Measurements from ENCODE around the gene ELAC2. TPM values are rescaled to one million over a fixed set of nuclear protein-coding genes. Genes with fewer than 3 reads are reported as not detected.

The ELAC2 gene
- total RNA-seq, 1 experiment from 2014 or later = 38.9 TPM

- no peaks in the 10 kb centered on the region for H3K9me3 ChIP-seq
- no peaks in the 10 kb centered on the region for H3K27me3 ChIP-seq (replicated peaks; ENCODE audit: control insufficient read depth, insufficient read depth, low read length)
- H3K4me3 ChIP-seq (ENCODE audit: low read depth, low read length) = no peak overlapping the region
- no peak for DNase-seq
- CTCF ChIA-PET = no interaction called here
- POLR2A ChIA-PET = no interaction called here
- H3K36me3 Mint-ChIP-seq (ENCODE audit: insufficient read depth, unreplicated experiment) = peaks cover 37% of the 10 kb centered on the region
- no peaks in the 10 kb centered on the region for H3K4me1 ChIP-seq
- no peak overlapping the region for H3K4me3 Mint-ChIP-seq (ENCODE audit: unreplicated experiment)
- H3K36me3 ChIP-seq (ENCODE audit: control insufficient read depth, insufficient read depth, low read length) = no peaks in the 10 kb centered on the region; the same call in 1 of the 2 replicates
- no peak overlapping the region for H3K27ac Mint-ChIP-seq (ENCODE audit: unreplicated experiment)
- no TSS peak for BruUV-seq (replicated peaks)
- H3K27me3 Mint-ChIP-seq (ENCODE audit: insufficient read depth, unreplicated experiment) = no peaks in the 10 kb centered on the region
- H3K9me3 Mint-ChIP-seq (ENCODE audit: unreplicated experiment) = no peaks in the 10 kb centered on the region
- intact Hi-C loops (cut with micrococcal nuclease; ENCODE audit: unreplicated experiment) = no loop called here
- H3K4me1 Mint-ChIP-seq (ENCODE audit: low read depth, unreplicated experiment) = no peaks in the 10 kb centered on the region
- no peak for TF ChIP-seq CTCF (IDR thresholded peaks at IDR 0.05; ENCODE audit: insufficient read depth in 1 of 2, low read depth in 1 of 2, low read length in 1 of 2, severe bottlenecking in 1 of 2, unreplicated experiment in 1 of 2)
These were observed 24.2 kb downstream of the ELAC2 start for GRCh38 chr17:12993631-12994030.

GRCh38 chr17:12992676-12993075, 25.2 kb downstream of the ELAC2 start:
- no peaks in the 10 kb centered on the region for H3K9me3 Mint-ChIP-seq (ENCODE audit: unreplicated experiment)

GRCh38 chr17:12990926-12991325, 26.9 kb downstream of the ELAC2 start:
- no peaks in the 10 kb centered on the region for H3K9me3 ChIP-seq
- no peaks in the 10 kb centered on the region for H3K27me3 ChIP-seq (replicated peaks; ENCODE audit: control insufficient read depth, insufficient read depth, low read length)
- intact Hi-C loops (cut with micrococcal nuclease; ENCODE audit: unreplicated experiment) = no loop called here
- Mint-ChIP-seq H3K9me3 (ENCODE audit: unreplicated experiment) (no peaks in the 10 kb centered on the region), H3K27me3 (ENCODE audit: insufficient read depth, unreplicated experiment) (no peaks in the 10 kb centered on the region), H3K27ac (ENCODE audit: unreplicated experiment) (no peak overlapping the region), H3K4me1 (ENCODE audit: low read depth, unreplicated experiment) (no peaks in the 10 kb centered on the region), H3K4me3 (ENCODE audit: unreplicated experiment) (no peak overlapping the region), H3K36me3 (ENCODE audit: insufficient read depth, unreplicated experiment) (peaks cover 21% of the 10 kb centered on the region)
- H3K4me3 ChIP-seq (ENCODE audit: low read depth, low read length) = no peak overlapping the region
- BruUV-seq (replicated peaks) = no TSS peak
- ChIA-PET POLR2A (no interaction called here), CTCF (no interaction called here)
- no peaks in the 10 kb centered on the region; the same call in 1 of the 2 replicates for H3K36me3 ChIP-seq (ENCODE audit: control insufficient read depth, insufficient read depth, low read length)
- TF ChIP-seq CTCF (IDR thresholded peaks at IDR 0.05; ENCODE audit: insufficient read depth in 1 of 2, low read depth in 1 of 2, low read length in 1 of 2, severe bottlenecking in 1 of 2, unreplicated experiment in 1 of 2) = no peak
- no peak for DNase-seq
- no peaks in the 10 kb centered on the region for H3K4me1 ChIP-seq

More at GRCh38 chr17:12992676-12993075, 25.2 kb downstream of the ELAC2 start:
- Histone ChIP-seq H3K36me3 (ENCODE audit: control insufficient read depth, insufficient read depth, low read length) (no peaks in the 10 kb centered on the region; the same call in 1 of the 2 replicates), H3K27me3 (replicated peaks; ENCODE audit: control insufficient read depth, insufficient read depth, low read length) (no peaks in the 10 kb centered on the region), H3K4me1 (no peaks in the 10 kb centered on the region), H3K4me3 (ENCODE audit: low read depth, low read length) (no peak overlapping the region), H3K9me3 (no peaks in the 10 kb centered on the region)
- intact Hi-C loops (cut with micrococcal nuclease; ENCODE audit: unreplicated experiment) = no loop called here
- TF ChIP-seq CTCF (IDR thresholded peaks at IDR 0.05; ENCODE audit: insufficient read depth in 1 of 2, low read depth in 1 of 2, low read length in 1 of 2, severe bottlenecking in 1 of 2, unreplicated experiment in 1 of 2) = no peak
- Mint-ChIP-seq H3K27me3 (ENCODE audit: insufficient read depth, unreplicated experiment) (no peaks in the 10 kb centered on the region), H3K27ac (ENCODE audit: unreplicated experiment) (no peak overlapping the region), H3K36me3 (ENCODE audit: insufficient read depth, unreplicated experiment) (peaks cover 29% of the 10 kb centered on the region), H3K4me3 (ENCODE audit: unreplicated experiment) (no peak overlapping the region), H3K4me1 (ENCODE audit: low read depth, unreplicated experiment) (no peaks in the 10 kb centered on the region)
- DNase-seq = no peak
- CTCF ChIA-PET = no interaction called here
- no TSS peak for BruUV-seq (replicated peaks)
- POLR2A ChIA-PET = no interaction called here

All from Caco-2 (cell line).